Hepatocyte (in vitro differentiated cells): ENCODE results near the gene SPNS2. TPM values are rescaled to one million over a fixed set of nuclear protein-coding genes. Genes with fewer than 3 reads are reported as not detected.

Experiments used
- DNase-seq: peaks from one replicate; pipeline ENCODE4 v3.0.0-alpha.2; 2016; ENCODE audit warnings: low spot score
- H2AFZ ChIP-seq: fragments of 200-600 bp; sonication (generic); 2 replicates; pipeline ENCODE4 v1.6.0; 2016; ENCODE audit warnings: antibody characterized with exemption, mild to moderate bottlenecking
- H3K27ac ChIP-seq: fragments of 200-600 bp; sonication (generic); 2 replicates; pipeline ENCODE4 v1.5.1; 2016; ENCODE audit warnings: mild to moderate bottlenecking
- H3K27me3 ChIP-seq: fragments of 200-600 bp; sonication (generic); 2 replicates; pipeline ENCODE4 v1.6.1; 2016
- H3K36me3 ChIP-seq: fragments of 200-600 bp; sonication (generic); replicated peaks from 2 replicates; pipeline ENCODE4 v1.5.1; 2016; ENCODE audit warnings: low read depth; ENCODE audit not compliant: insufficient read depth
- H3K4me1 ChIP-seq: fragments of 200-600 bp; sonication (generic); 2 replicates; pipeline ENCODE4 v1.5.1; 2016; ENCODE audit warnings: mild to moderate bottlenecking, moderate library complexity; ENCODE audit not compliant: insufficient read depth
- H3K4me2 ChIP-seq: fragments of 200-600 bp; sonication (generic); 2 replicates; pipeline ENCODE4 v1.6.0; 2016
- H3K4me3 ChIP-seq: fragments of 200-600 bp; sonication (generic); 2 replicates; pipeline ENCODE4 v1.5.1; 2016; ENCODE audit warnings: mild to moderate bottlenecking
- H3K79me2 ChIP-seq: fragments of 200-600 bp; sonication (generic); 2 replicates; pipeline ENCODE4 v1.6.0; 2017; ENCODE audit warnings: mild to moderate bottlenecking
- H3K9me2 ChIP-seq: fragments of 200-600 bp; sonication (generic); replicated peaks from 2 replicates; pipeline ENCODE4 v1.6.0; 2017; ENCODE audit warnings: mild to moderate bottlenecking; ENCODE audit not compliant: insufficient read depth
- H3K9me3 ChIP-seq: fragments of 200-600 bp; sonication (generic); 2 replicates; pipeline ENCODE4 v1.5.1; 2016; ENCODE audit warnings: low read depth, mild to moderate bottlenecking
- H4K20me1 ChIP-seq: fragments of 200-600 bp; sonication (generic); 2 replicates; pipeline ENCODE4 v1.6.0; 2016; ENCODE audit warnings: mild to moderate bottlenecking; ENCODE audit not compliant: insufficient read depth, poor library complexity, severe bottlenecking
- EZH2 ChIP-seq: fragments of 200-600 bp; sonication (generic); IDR thresholded peaks from 2 replicates; pipeline ENCODE4 v1.6.1; 2016; ENCODE audit warnings: antibody characterized with exemption, mild to moderate bottlenecking, borderline replicate concordance
- EZH2phosphoT487 ChIP-seq: fragments of 200-600 bp; sonication (generic); IDR thresholded peaks from one replicate; pipeline ENCODE4 v1.6.1; 2018; ENCODE audit warnings: antibody characterized with exemption, mild to moderate bottlenecking, low read depth, moderate library complexity; ENCODE audit not compliant: unreplicated experiment, severe bottlenecking
- WGBS: methylation state at CpG from one replicate; pipeline ENCODE4 v1.1.6; 2016; ENCODE audit warnings: low lambda C conversion rate; ENCODE audit errors: missing lambda C conversion rate; 5-methylcytosine and 5-hydroxymethylcytosine counted together
- polyA plus RNA-seq: library from polyadenylated mRNA; unstranded; fragments of >200 nt; fragmentation: Nextera tagmentation; extraction: Ambion mirVana; gene quantifications from 2 replicates; pipeline ENCODE4 v1.2.1, GENCODE V29; 2016
- total RNA-seq: library from RNA; depleted of rRNA; stranded (reverse); fragments of >200 nt; gene quantifications from 2 replicates; pipeline ENCODE4 v1.2.3, GENCODE V29; 2014
- TF ChIP-seq, protein P1 (sequence below): fragments of 200-600 bp; sonication (generic); IDR thresholded peaks from 2 replicates; pipeline ENCODE4 v1.5.1; 2016; ENCODE audit warnings: antibody characterized with exemption, mild to moderate bottlenecking; ENCODE audit not compliant: poor library complexity

SPNS2 gene
- total and polyA plus RNA-seq, 2 experiments from 2014 or later: 5.6 to 10.3 TPM

DNA sequence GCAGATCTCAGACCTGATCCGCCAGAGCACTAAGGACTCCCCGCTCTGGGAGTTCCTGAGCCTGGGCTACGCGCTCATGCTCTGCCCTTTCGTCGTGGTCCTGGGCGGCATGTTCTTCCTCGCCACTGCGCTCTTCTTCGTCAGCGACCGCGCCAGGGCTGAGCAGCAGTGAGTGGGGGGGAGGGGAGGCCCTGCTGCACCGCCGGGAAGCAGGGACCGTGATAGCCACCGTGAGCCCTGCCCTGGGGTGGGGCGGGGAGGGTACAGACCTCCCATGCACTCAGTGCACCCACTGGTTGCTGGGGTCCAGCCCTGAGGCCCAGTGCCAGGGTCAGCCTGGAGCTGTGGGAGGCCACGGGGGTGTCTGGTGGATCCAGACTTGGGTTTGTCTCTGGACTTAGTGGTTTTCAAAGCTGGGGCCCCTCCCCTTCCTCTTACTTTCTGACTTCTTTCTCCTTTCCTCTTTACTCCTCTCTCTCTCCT, 37.6 kb downstream of the SPNS2 start:
- TF ChIP-seq EZH2 (no peak), EZH2phosphoT487 (no peak)
- TF ChIP-seq, protein P1, sequence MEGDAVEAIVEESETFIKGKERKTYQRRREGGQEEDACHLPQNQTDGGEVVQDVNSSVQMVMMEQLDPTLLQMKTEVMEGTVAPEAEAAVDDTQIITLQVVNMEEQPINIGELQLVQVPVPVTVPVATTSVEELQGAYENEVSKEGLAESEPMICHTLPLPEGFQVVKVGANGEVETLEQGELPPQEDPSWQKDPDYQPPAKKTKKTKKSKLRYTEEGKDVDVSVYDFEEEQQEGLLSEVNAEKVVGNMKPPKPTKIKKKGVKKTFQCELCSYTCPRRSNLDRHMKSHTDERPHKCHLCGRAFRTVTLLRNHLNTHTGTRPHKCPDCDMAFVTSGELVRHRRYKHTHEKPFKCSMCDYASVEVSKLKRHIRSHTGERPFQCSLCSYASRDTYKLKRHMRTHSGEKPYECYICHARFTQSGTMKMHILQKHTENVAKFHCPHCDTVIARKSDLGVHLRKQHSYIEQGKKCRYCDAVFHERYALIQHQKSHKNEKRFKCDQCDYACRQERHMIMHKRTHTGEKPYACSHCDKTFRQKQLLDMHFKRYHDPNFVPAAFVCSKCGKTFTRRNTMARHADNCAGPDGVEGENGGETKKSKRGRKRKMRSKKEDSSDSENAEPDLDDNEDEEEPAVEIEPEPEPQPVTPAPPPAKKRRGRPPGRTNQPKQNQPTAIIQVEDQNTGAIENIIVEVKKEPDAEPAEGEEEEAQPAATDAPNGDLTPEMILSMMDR: no peak
- DNase-seq: no peak
- H3K9me3 ChIP-seq: no peaks in the 10 kb centered on the region
- H3K4me3 ChIP-seq: no peak overlapping the region
- no peaks in the 10 kb centered on the region for H3K27me3 ChIP-seq
- H3K4me2 ChIP-seq: peak overlapping the region; percentile 53
- H2AFZ ChIP-seq: no peak overlapping the region
- no peaks in the 10 kb centered on the region for H3K36me3 ChIP-seq
- peaks cover 10% of the 10 kb centered on the region for H3K4me1 ChIP-seq
- no peaks in the 10 kb centered on the region for H3K9me2 ChIP-seq
- H3K27ac ChIP-seq: no peak overlapping the region
- 61% methylated on average over 11 of the region's 19 CpGs for WGBS
- H3K79me2 ChIP-seq: no peaks in the 10 kb centered on the region
- H4K20me1 ChIP-seq: no peaks in the 10 kb centered on the region

DNA sequence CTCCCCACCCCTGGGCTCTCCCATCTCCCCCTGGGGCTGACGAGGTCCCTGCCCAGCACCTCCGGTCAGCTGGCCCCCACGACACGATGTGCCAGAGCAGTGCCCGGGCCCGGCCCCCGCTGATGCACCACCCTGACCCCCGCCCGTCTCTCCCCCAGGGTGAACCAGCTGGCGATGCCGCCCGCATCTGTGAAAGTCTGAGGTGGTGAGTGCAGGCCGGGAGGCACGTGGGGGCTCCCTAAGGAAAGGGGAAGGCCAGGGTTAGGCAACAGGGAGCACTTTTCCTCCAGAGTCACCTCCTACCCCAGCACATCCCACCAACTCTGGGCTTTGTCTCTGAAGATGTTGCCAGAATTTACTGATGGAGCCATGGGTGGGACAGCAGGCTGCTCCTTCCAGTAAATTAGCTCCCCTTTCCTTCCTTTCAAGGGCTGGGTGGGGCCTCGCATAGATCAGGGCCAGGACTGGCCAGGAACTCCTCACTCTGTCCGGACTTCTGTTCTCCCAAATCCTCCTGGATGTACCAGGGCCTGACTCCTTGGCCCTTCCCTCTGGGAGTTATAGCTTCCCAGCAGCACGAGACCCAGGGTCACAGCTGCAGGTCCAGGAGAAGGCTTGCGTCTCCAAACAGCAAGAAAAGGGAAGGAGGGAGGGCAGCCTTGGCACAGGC, 38.2 kb downstream of the SPNS2 start:
- no peaks in the 10 kb centered on the region for H3K27me3 ChIP-seq
- H3K4me3 ChIP-seq: no peak overlapping the region
- TF ChIP-seq EZH2phosphoT487 (no peak), EZH2 (no peak)
- TF ChIP-seq, protein P1: no peak
- peak overlapping the region; percentile 53 for H3K4me2 ChIP-seq
- no peak for DNase-seq
- WGBS: 90% methylated on average over 12 of the region's 18 CpGs
- H3K4me1 ChIP-seq: peaks cover 10% of the 10 kb centered on the region
- no peaks in the 10 kb centered on the region for H4K20me1 ChIP-seq
- no peak overlapping the region for H3K27ac ChIP-seq
- no peak overlapping the region for H2AFZ ChIP-seq
- H3K9me3 ChIP-seq: no peaks in the 10 kb centered on the region
- no peaks in the 10 kb centered on the region for H3K9me2 ChIP-seq
- no peaks in the 10 kb centered on the region for H3K36me3 ChIP-seq
- no peaks in the 10 kb centered on the region for H3K79me2 ChIP-seq

DNA sequence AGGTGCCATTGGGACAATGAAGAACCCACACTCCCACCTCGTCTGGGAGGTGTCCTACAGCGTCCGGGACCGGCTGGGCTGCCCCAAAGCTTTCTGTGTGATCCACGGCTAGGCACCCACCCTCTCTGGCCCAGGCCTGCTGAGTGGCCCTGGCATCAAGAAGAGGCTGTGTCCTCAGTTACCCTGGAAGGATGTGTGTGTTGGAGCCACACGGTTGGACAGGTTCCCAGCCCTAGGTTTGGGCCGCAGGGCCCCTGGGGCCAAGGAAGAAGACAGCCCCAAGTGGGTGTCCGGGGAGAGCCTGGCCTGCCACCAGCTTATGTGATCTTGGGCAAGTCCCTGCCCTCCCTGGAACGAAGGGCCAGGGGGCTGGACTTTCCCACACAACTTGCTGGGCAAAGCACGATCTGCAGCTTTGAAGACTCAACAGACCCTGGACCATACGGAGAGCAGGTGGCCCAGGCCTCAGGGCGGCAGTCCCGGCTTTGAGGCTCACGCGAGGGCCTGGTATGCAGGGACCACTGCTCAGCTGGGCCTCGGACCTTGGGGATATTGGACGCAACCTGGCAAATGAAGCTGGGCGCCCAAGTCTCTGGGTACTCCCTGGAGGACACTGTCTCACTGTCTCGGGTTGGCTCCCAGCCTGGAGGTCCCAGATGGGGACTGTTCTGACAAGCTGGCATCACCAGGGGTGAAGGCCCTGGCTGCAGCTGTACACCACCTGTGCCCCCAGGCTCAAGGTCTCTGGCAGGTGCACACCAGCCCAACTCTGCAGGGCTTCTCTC, 39.0 kb downstream of the SPNS2 start:
- H3K4me1 ChIP-seq: peaks cover 10% of the 10 kb centered on the region
- no peaks in the 10 kb centered on the region for H3K36me3 ChIP-seq
- H3K4me2 ChIP-seq: no peak overlapping the region
- H4K20me1 ChIP-seq: no peaks in the 10 kb centered on the region
- no peaks in the 10 kb centered on the region for H3K9me3 ChIP-seq
- no peaks in the 10 kb centered on the region for H3K27me3 ChIP-seq
- no peaks in the 10 kb centered on the region for H3K79me2 ChIP-seq
- H3K4me3 ChIP-seq: no peak overlapping the region
- no peak overlapping the region for H2AFZ ChIP-seq
- no peak for TF ChIP-seq EZH2
- TF ChIP-seq, protein P1: no peak
- TF ChIP-seq EZH2phosphoT487: no peak
- H3K9me2 ChIP-seq: no peaks in the 10 kb centered on the region
- DNase-seq: no peak
- WGBS: 95% methylated on average over 19 of the region's 19 CpGs
- no peak overlapping the region for H3K27ac ChIP-seq
